Measurements from ENCODE around the gene SENP5.
"Not testable (repeated sequence)": the region's sequence is repeated elsewhere in the genome, so short reads cannot be mapped to it uniquely, and the experiment has no call there.

SENP5 gene

GRCh38 chr3:196932600-196932999 is 64.9 kb downstream of the SENP5 start:
- no peak for TF ChIP-seq CTCF (conservative IDR thresholded peaks at IDR 0.05; ENCODE audit: low read depth, low read length)
- DNase-seq (ENCODE audit: low read depth), result no peak
- H3K4me3 ChIP-seq (ENCODE audit: low read depth, low read length), result no peak overlapping the region

- DNase-seq (ENCODE audit: low read depth), result no peak
- no peak for TF ChIP-seq CTCF (conservative IDR thresholded peaks at IDR 0.05; ENCODE audit: low read depth, low read length)
- no peak overlapping the region for H3K4me3 ChIP-seq (ENCODE audit: low read depth, low read length)
Observed at GRCh38 chr3:196936288-196936687, 68.6 kb downstream of the SENP5 start.

GRCh38 chr3:196938124-196938523 is 70.4 kb downstream of the SENP5 start:
- DNase-seq (ENCODE audit: low read depth), result no peak
- no peak for TF ChIP-seq CTCF (conservative IDR thresholded peaks at IDR 0.05; ENCODE audit: low read depth, low read length)
- no peak overlapping the region for H3K4me3 ChIP-seq (ENCODE audit: low read depth, low read length)

- no peak for DNase-seq (ENCODE audit: low read depth)
- no peak overlapping the region for H3K4me3 ChIP-seq (ENCODE audit: low read depth, low read length)
- no peak for TF ChIP-seq CTCF (conservative IDR thresholded peaks at IDR 0.05; ENCODE audit: low read depth, low read length)
Observed at GRCh38 chr3:196938576-196938975, 70.9 kb downstream of the SENP5 start.

- DNase-seq (ENCODE audit: low read depth), result peak; percentile 51
- TF ChIP-seq CTCF (conservative IDR thresholded peaks at IDR 0.05; ENCODE audit: low read depth, low read length), result no peak
- peak overlapping the region; percentile 98 for H3K4me3 ChIP-seq (ENCODE audit: low read depth, low read length)
Observed at GRCh38 chr3:196941729-196942225, 74.1 kb downstream of the SENP5 start.

- DNase-seq (ENCODE audit: low read depth), result peak; percentile 99
- peak; percentile 73 for TF ChIP-seq CTCF (conservative IDR thresholded peaks at IDR 0.05; ENCODE audit: low read depth, low read length)
- H3K4me3 ChIP-seq (ENCODE audit: low read depth, low read length), result peak within 1 kb of the TSS; percentile 98
Observed at GRCh38 chr3:196942226-196942914, 74.7 kb downstream of the SENP5 start, which contains the start of gene NCBP2. NCBP2 (minus strand) TSS chr3:196942528; CDS start chr3:196942503, 25 bp downstream.

- peak overlapping the region; percentile 98 for H3K4me3 ChIP-seq (ENCODE audit: low read depth, low read length)
- TF ChIP-seq CTCF (conservative IDR thresholded peaks at IDR 0.05; ENCODE audit: low read depth, low read length), result no peak
- no peak for DNase-seq (ENCODE audit: low read depth)
Observed at GRCh38 chr3:196942915-196943277, 75.2 kb downstream of the SENP5 start.

GRCh38 chr3:196944037-196944790 is 76.5 kb downstream of the SENP5 start:
- DNase-seq (ENCODE audit: low read depth); H3K4me3 ChIP-seq (ENCODE audit: low read depth, low read length): not testable (repeated sequence)

Measured in choroid plexus epithelial cell (primary cell).